Mesenchymal stem cell (in vitro differentiated cells and primary cell): ENCODE results near the gene DYSF.
A peak's percentile ranks its signal among the peaks of the same experiment; 100 is the strongest.
"Not testable (repeated sequence)": the region's sequence is repeated elsewhere in the genome, so short reads cannot be mapped to it uniquely, and the experiment has no call there.

Experiments
- DNase-seq: peaks from one replicate; pipeline ENCODE4 v3.0.0-alpha.2; 2013
- H2AFZ ChIP-seq: one replicate; pipeline ENCODE4 v1.6.1; 2013; ENCODE audit warnings: low read depth, mild to moderate bottlenecking, control low read depth, inconsistent platforms, low read length, moderate library complexity
- H2AK5ac ChIP-seq: 2 replicates; pipeline ENCODE4 v1.6.1; 2013; ENCODE audit warnings: low read length, moderate library complexity, mild to moderate bottlenecking, inconsistent platforms; ENCODE audit not compliant: severe bottlenecking
- H2BK120ac ChIP-seq: one replicate; pipeline ENCODE4 v1.6.1; 2013; ENCODE audit warnings: low read depth, mild to moderate bottlenecking, inconsistent platforms, low read length, moderate library complexity
- H2BK12ac ChIP-seq, 2 experiments: one replicate each; pipeline ENCODE4 v1.6.1; 2013; ENCODE audit warnings: inconsistent platforms in 2 of 2, low read length in 2 of 2, mild to moderate bottlenecking in 2 of 2, moderate library complexity in 2 of 2, control low read depth in 1 of 2
- H2BK15ac ChIP-seq: one replicate; pipeline ENCODE4 v1.6.1; 2013; ENCODE audit warnings: mild to moderate bottlenecking, low read depth, inconsistent platforms; ENCODE audit not compliant: poor library complexity, severe bottlenecking
- H2BK5ac ChIP-seq: 2 replicates; pipeline ENCODE4 v1.6.1; 2013; ENCODE audit warnings: low read depth, mild to moderate bottlenecking, low read length, control low read depth, inconsistent platforms; ENCODE audit not compliant: poor library complexity, severe bottlenecking
- H3K14ac ChIP-seq, 2 experiments: one replicate each; pipeline ENCODE4 v1.6.1; 2013; ENCODE audit warnings: inconsistent platforms in 2 of 2, low read length in 2 of 2, control low read depth in 1 of 2, mild to moderate bottlenecking in 1 of 2, moderate library complexity in 1 of 2
- H3K18ac ChIP-seq, 2 experiments: one replicate each; pipeline ENCODE4 v1.6.1; 2013; ENCODE audit warnings: inconsistent platforms in 2 of 2, low read length in 2 of 2, control low read depth in 1 of 2, low read depth in 1 of 2, mild to moderate bottlenecking in 1 of 2
- H3K23ac ChIP-seq, 2 experiments: one replicate each; pipeline ENCODE4 v1.6.1; 2013; ENCODE audit warnings: inconsistent platforms in 2 of 2, low read length in 2 of 2, mild to moderate bottlenecking in 2 of 2, moderate library complexity in 2 of 2, control low read depth in 1 of 2
- H3K27ac ChIP-seq: 2 replicates; pipeline ENCODE4 v1.5.1; 2013; ENCODE audit warnings: mild to moderate bottlenecking, moderate library complexity, low read length, control low read depth, inconsistent platforms; ENCODE audit not compliant: poor library complexity, severe bottlenecking
- H3K27me3 ChIP-seq, 2 experiments: 2 replicates each; pipeline versions ENCODE4 v1.6.1 to v1.7.0; 2013; ENCODE audit warnings: low read length in 2 of 2, mild to moderate bottlenecking in 2 of 2, moderate library complexity in 2 of 2, control low read depth in 1 of 2, inconsistent platforms in 1 of 2; ENCODE audit not compliant: control insufficient read depth in 1 of 2, insufficient read depth in 1 of 2
- H3K36me3 ChIP-seq, 2 experiments: 2 replicates each; pipeline versions ENCODE4 v1.6.1 to v1.7.0; 2013; ENCODE audit warnings: low read length in 2 of 2, control low read depth in 1 of 2, inconsistent platforms in 1 of 2, low read depth in 1 of 2, mild to moderate bottlenecking in 1 of 2; ENCODE audit not compliant: insufficient read depth in 2 of 2, control insufficient read depth in 1 of 2
- H3K4ac ChIP-seq, 2 experiments: one replicate each; pipeline ENCODE4 v1.6.1; 2013; ENCODE audit warnings: inconsistent platforms in 2 of 2, low read length in 2 of 2, mild to moderate bottlenecking in 2 of 2, moderate library complexity in 2 of 2, control low read depth in 1 of 2, low read depth in 1 of 2
- H3K4me1 ChIP-seq: 2 replicates; pipeline ENCODE4 v1.6.1; 2013; ENCODE audit warnings: low read depth, low read length, control low read depth; ENCODE audit not compliant: control insufficient read depth, insufficient read depth
- H3K4me2 ChIP-seq: 2 replicates; pipeline ENCODE4 v1.6.1; 2013; ENCODE audit warnings: low read length, mild to moderate bottlenecking, inconsistent platforms; ENCODE audit not compliant: poor library complexity, severe bottlenecking
- H3K4me3 ChIP-seq, 2 experiments: 2 replicates each; pipeline versions ENCODE4 v1.5.1 to v1.7.0; 2013; ENCODE audit warnings: low read length in 2 of 2, mild to moderate bottlenecking in 2 of 2, control low read depth in 1 of 2, low read depth in 1 of 2; ENCODE audit not compliant: insufficient read depth in 1 of 2
- H3K79me1 ChIP-seq: replicated peaks from 2 replicates; pipeline ENCODE4 v1.6.1; 2013; ENCODE audit warnings: mild to moderate bottlenecking, control low read depth, low read length, inconsistent platforms; ENCODE audit not compliant: poor library complexity, severe bottlenecking
- H3K9ac ChIP-seq: 2 replicates; pipeline ENCODE4 v1.7.0; 2013; ENCODE audit warnings: mild to moderate bottlenecking, low read length, moderate library complexity
- H3K9me3 ChIP-seq: 2 replicates; pipeline ENCODE4 v1.7.0; 2013; ENCODE audit warnings: mild to moderate bottlenecking, low read length; ENCODE audit not compliant: control insufficient read depth
- H4K8ac ChIP-seq: one replicate; pipeline ENCODE4 v1.6.1; 2013; ENCODE audit warnings: inconsistent platforms, mild to moderate bottlenecking, low read length, moderate library complexity
- H4K91ac ChIP-seq: one replicate; pipeline ENCODE4 v1.6.1; 2013; ENCODE audit warnings: mild to moderate bottlenecking, low read length, inconsistent platforms
- WGBS: methylation state at CpG from one replicate; pipeline ENCODE4 v1.1.7; 2013; ENCODE audit warnings: mixed read lengths; 5-methylcytosine and 5-hydroxymethylcytosine counted together

Gene DYSF

DNA sequence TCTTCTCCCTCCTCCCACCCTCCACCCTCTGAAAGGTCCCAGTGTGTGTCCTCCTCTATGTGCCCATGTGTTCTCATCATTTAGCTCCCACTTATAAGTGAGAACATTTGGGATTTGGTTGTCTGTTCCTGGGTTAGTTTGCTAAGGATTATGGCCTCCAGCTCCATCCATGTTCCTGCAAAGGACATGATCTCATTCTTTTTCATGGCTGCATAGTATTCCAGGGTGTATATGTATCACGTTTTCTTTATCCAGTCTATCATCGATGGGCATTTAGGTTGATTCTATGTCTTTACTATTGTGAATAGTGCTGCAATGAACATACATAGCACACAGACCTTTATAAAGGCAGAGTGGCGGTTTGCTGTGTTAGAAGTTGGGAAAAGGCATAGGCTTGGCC is 38.2 kb downstream of the DYSF start:
- not testable (repeated sequence) for H2BK5ac ChIP-seq, H2AFZ ChIP-seq, H3K4ac ChIP-seq, H3K14ac ChIP-seq, DNase-seq, H3K18ac ChIP-seq, H3K9ac ChIP-seq, H4K91ac ChIP-seq, H2BK15ac ChIP-seq, H2BK120ac ChIP-seq, H3K9me3 ChIP-seq, H3K4me2 ChIP-seq, H3K23ac ChIP-seq, H2BK12ac ChIP-seq, H2AK5ac ChIP-seq, H3K4me3 ChIP-seq, H4K8ac ChIP-seq
- peaks cover 0 to 38% of the 10 kb centered on the region in 2 experiments for H3K27me3 ChIP-seq
- H3K27ac ChIP-seq = peak overlapping the region; percentile 72
- H3K79me1 ChIP-seq = peaks cover 24% of the 10 kb centered on the region
- H3K36me3 ChIP-seq = peaks cover 0 to 37% of the 10 kb centered on the region in 2 experiments
- peaks cover 15% of the 10 kb centered on the region for H3K4me1 ChIP-seq
- WGBS = 92% methylated on average over 2 of the region's 3 CpGs

DNA sequence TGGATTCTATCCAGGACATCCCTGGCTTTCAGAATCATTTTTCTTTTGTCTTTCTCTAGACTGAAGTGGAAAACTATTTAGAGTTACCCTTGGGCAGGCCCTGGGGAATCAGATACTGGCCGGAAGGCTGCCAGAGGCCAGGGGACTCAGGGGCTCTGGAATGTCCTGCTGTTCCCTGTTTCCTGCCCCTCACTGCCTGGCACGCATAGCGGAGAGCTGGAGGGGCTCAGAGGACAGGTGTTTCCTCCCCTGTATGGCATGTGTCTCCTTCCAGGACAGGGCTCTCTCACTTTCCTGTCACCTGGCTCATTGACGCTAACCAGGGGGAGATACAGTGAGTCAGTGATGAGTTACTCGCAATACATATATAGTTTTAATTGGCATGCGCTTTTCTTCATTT is 38.8 kb downstream of the DYSF start:
- H3K18ac ChIP-seq = no peak overlapping the region
- no peak overlapping the region for H3K23ac ChIP-seq
- no peak overlapping the region for H3K4ac ChIP-seq
- DNase-seq = no peak
- peak overlapping the region; percentile 72 for H3K27ac ChIP-seq
- H2BK12ac ChIP-seq = no peak overlapping the region
- H3K27me3 ChIP-seq = peaks cover 0 to 32% of the 10 kb centered on the region in 2 experiments
- H3K4me1 ChIP-seq = peaks cover 11% of the 10 kb centered on the region
- H4K8ac ChIP-seq = no peak overlapping the region
- no peak overlapping the region for H4K91ac ChIP-seq
- no peak overlapping the region for H3K14ac ChIP-seq
- no peak overlapping the region for H3K4me3 ChIP-seq
- H2BK120ac ChIP-seq = no peak overlapping the region
- peaks cover 21% of the 10 kb centered on the region for H3K79me1 ChIP-seq
- no peak overlapping the region for H2AFZ ChIP-seq
- no peak overlapping the region for H2BK15ac ChIP-seq
- H3K4me2 ChIP-seq = no peak overlapping the region
- no peak overlapping the region for H2BK5ac ChIP-seq
- H3K9ac ChIP-seq = no peak overlapping the region
- H3K36me3 ChIP-seq = peaks cover 0 to 35% of the 10 kb centered on the region in 2 experiments
- peak overlapping the region; percentile 3 for H2AK5ac ChIP-seq
- WGBS = 64% methylated on average over 4 of the region's 6 CpGs
- H3K9me3 ChIP-seq = no peaks in the 10 kb centered on the region

- Histone ChIP-seq H3K18ac (no peak overlapping the region), H2BK12ac (no peak overlapping the region), H2BK5ac (no peak overlapping the region), H3K9ac (no peak overlapping the region), H4K91ac (no peak overlapping the region), H3K4me3 (no peak overlapping the region), H3K23ac (no peak overlapping the region), H2BK120ac (no peak overlapping the region), H3K27me3 (peaks cover 0 to 19% of the 10 kb centered on the region in 2 experiments), H2AFZ (no peak overlapping the region), H3K36me3 (peaks cover 0 to 26% of the 10 kb centered on the region in 2 experiments), H2AK5ac (no peak overlapping the region), H3K4ac (no peak overlapping the region), H3K14ac (no peak overlapping the region), H3K27ac (no peak overlapping the region), H3K79me1 (peaks cover 16% of the 10 kb centered on the region), H3K9me3 (no peaks in the 10 kb centered on the region), H2BK15ac (no peak overlapping the region), H3K4me1 (peaks cover 11% of the 10 kb centered on the region), H3K4me2 (no peak overlapping the region), H4K8ac (no peak overlapping the region)
- 94% methylated on average over 3 of the region's 4 CpGs for WGBS
- no peak for DNase-seq
These were observed 40.7 kb downstream of the DYSF start for GRCh38 chr2:71494091-71494490.

DNA sequence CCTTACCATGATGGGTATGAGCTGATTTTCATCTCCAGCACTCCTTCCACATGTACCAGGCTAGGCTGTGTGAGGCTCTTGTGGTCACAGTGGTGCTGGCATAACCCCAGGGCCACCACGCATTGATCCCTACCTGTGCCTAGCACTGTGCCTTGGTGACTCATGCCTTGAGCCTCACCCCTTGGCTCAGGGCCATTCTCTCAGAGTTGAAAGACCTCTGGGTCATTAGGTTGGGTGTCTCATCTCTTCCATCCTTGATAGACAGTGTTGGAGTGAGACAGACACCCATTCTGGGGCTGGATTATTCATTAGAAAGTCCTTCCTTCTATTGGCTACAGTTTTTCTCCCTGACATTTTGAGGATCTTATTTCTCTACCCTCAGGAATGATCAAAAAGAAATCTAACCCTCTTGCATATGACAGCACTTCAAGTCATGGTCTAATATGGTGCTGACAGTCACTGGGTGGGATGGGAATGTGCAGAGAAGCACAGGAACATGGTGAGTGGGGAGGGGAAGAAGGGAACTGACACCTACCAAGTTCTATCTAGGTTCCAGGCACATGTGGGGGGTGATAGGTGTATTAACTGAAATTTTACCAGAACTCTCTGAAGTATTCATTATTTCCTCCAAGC is 41.3 kb downstream of the DYSF start:
- H3K79me1 ChIP-seq = peaks cover 13% of the 10 kb centered on the region
- no peak overlapping the region for H3K9ac ChIP-seq
- H2BK15ac ChIP-seq = no peak overlapping the region
- no peak overlapping the region for H3K4ac ChIP-seq
- no peak overlapping the region for H3K4me2 ChIP-seq
- DNase-seq = no peak
- 83% methylated on average over 1 of the region's 1 CpG for WGBS
- H3K14ac ChIP-seq = no peak overlapping the region
- no peak overlapping the region for H2BK5ac ChIP-seq
- no peak overlapping the region for H3K23ac ChIP-seq
- no peak overlapping the region for H4K91ac ChIP-seq
- peaks cover 14% of the 10 kb centered on the region for H3K4me1 ChIP-seq
- H2AFZ ChIP-seq = no peak overlapping the region
- no peak overlapping the region for H2BK120ac ChIP-seq
- H3K27ac ChIP-seq = no peak overlapping the region
- no peaks in the 10 kb centered on the region for H3K9me3 ChIP-seq
- no peak overlapping the region for H2BK12ac ChIP-seq
- no peak overlapping the region for H4K8ac ChIP-seq
- H3K27me3 ChIP-seq = peaks cover 0 to 14% of the 10 kb centered on the region in 2 experiments
- H2AK5ac ChIP-seq = peak overlapping the region; percentile 16
- no peak overlapping the region for H3K4me3 ChIP-seq
- peaks cover 0 to 21% of the 10 kb centered on the region in 2 experiments for H3K36me3 ChIP-seq
- H3K18ac ChIP-seq = no peak overlapping the region
